Adipocyte (in vitro differentiated cells): ENCODE measurements around the gene MRPL24.

Experiments
- DNase-seq: peaks from one replicate; pipeline ENCODE4 v3.0.0-alpha.2; 2015; ENCODE audit warnings: low read depth
- H3K27me3 ChIP-seq: replicated peaks from 2 replicates; pipeline ENCODE4 v1.7.0; 2013; ENCODE audit warnings: mild to moderate bottlenecking, low read length, moderate library complexity; ENCODE audit not compliant: control insufficient read depth, insufficient read depth
- H3K36me3 ChIP-seq: 2 replicates; pipeline ENCODE4 v1.7.0; 2013; ENCODE audit warnings: low read length, mild to moderate bottlenecking, moderate library complexity; ENCODE audit not compliant: control insufficient read depth, insufficient read depth, severe bottlenecking
- H3K4me1 ChIP-seq: 2 replicates; pipeline ENCODE4 v1.7.0; 2013; ENCODE audit warnings: mild to moderate bottlenecking, low read length, moderate library complexity; ENCODE audit not compliant: control insufficient read depth, insufficient read depth
- H3K4me3 ChIP-seq: 2 replicates; pipeline ENCODE4 v1.7.0; 2013; ENCODE audit warnings: mild to moderate bottlenecking, low read length, moderate library complexity
- H3K9ac ChIP-seq: 2 replicates; pipeline ENCODE4 v1.7.0; 2013; ENCODE audit warnings: mild to moderate bottlenecking, low read length, moderate library complexity
- H3K9me3 ChIP-seq: 2 replicates; pipeline ENCODE4 v1.7.0; 2013; ENCODE audit warnings: mild to moderate bottlenecking, low read length, moderate library complexity; ENCODE audit not compliant: control insufficient read depth

MRPL24 gene

GRCh38 chr1:156705918-156706656, 34.8 kb downstream of the MRPL24 start:
- H3K4me1 ChIP-seq, result peaks cover 78% of the 10 kb centered on the region
- H3K27me3 ChIP-seq, result no peaks in the 10 kb centered on the region
- H3K9ac ChIP-seq, result peak overlapping the region; percentile 83
- peak; percentile 88 for DNase-seq
- no peaks in the 10 kb centered on the region for H3K36me3 ChIP-seq
- no peaks in the 10 kb centered on the region for H3K9me3 ChIP-seq
- H3K4me3 ChIP-seq, result peak overlapping the region; percentile 75

GRCh38 chr1:156705321-156705917, 35.5 kb downstream of the MRPL24 start, which contains the start of gene CRABP2:
Gene CRABP2, minus strand, starts transcription at chr1:156705583. Its CDS starts 137 bp downstream, at chr1:156705446.
- peak within 1 kb of the TSS; percentile 83 for H3K9ac ChIP-seq
- H3K4me1 ChIP-seq, result peaks cover 72% of the 10 kb centered on the region
- peak; percentile 59 for DNase-seq
- H3K9me3 ChIP-seq, result no peaks in the 10 kb centered on the region
- no peaks in the 10 kb centered on the region for H3K27me3 ChIP-seq
- peak within 1 kb of the TSS; percentile 75 for H3K4me3 ChIP-seq
- peaks cover under 1% of the 10 kb centered on the region for H3K36me3 ChIP-seq

GRCh38 chr1:156704930-156705320, 36.0 kb downstream of the MRPL24 start:
- Histone ChIP-seq H3K27me3 (no peaks in the 10 kb centered on the region), H3K36me3 (peaks cover 5% of the 10 kb centered on the region), H3K9me3 (no peaks in the 10 kb centered on the region), H3K4me3 (peak overlapping the region; percentile 74), H3K4me1 (peaks cover 67% of the 10 kb centered on the region), H3K9ac (peak overlapping the region; percentile 83)
- peak; percentile 88 for DNase-seq

GRCh38 chr1:156704166-156704711, 36.6 kb downstream of the MRPL24 start:
- H3K4me1 ChIP-seq, result peaks cover 61% of the 10 kb centered on the region
- H3K36me3 ChIP-seq, result peaks cover 6% of the 10 kb centered on the region
- no peak for DNase-seq
- H3K9ac ChIP-seq, result peak overlapping the region; percentile 83
- peak overlapping the region; percentile 74 for H3K4me3 ChIP-seq
- no peaks in the 10 kb centered on the region for H3K9me3 ChIP-seq
- no peaks in the 10 kb centered on the region for H3K27me3 ChIP-seq

- peak; percentile 36 for DNase-seq
- H3K9ac ChIP-seq, result peak overlapping the region; percentile 83
Measured at GRCh38 chr1:156703741-156704140, 37.1 kb downstream of the MRPL24 start.

GRCh38 chr1:156703336-156703735, 37.6 kb downstream of the MRPL24 start:
- peak overlapping the region; percentile 83 for H3K9ac ChIP-seq
- peaks cover 56% of the 10 kb centered on the region for H3K4me1 ChIP-seq
- H3K27me3 ChIP-seq, result no peaks in the 10 kb centered on the region
- no peak overlapping the region for H3K4me3 ChIP-seq
- H3K36me3 ChIP-seq, result peaks cover 6% of the 10 kb centered on the region
- H3K9me3 ChIP-seq, result no peaks in the 10 kb centered on the region
- no peak for DNase-seq

More at GRCh38 chr1:156703741-156704140, 37.1 kb downstream of the MRPL24 start:
- Histone ChIP-seq H3K4me1 (peaks cover 60% of the 10 kb centered on the region), H3K36me3 (peaks cover 6% of the 10 kb centered on the region), H3K27me3 (no peaks in the 10 kb centered on the region), H3K4me3 (peak overlapping the region; percentile 74), H3K9me3 (no peaks in the 10 kb centered on the region)

- Histone ChIP-seq H3K9me3 (no peaks in the 10 kb centered on the region), H3K9ac (no peak overlapping the region), H3K36me3 (peaks cover 6% of the 10 kb centered on the region), H3K27me3 (no peaks in the 10 kb centered on the region), H3K4me3 (no peak overlapping the region), H3K4me1 (peaks cover 33% of the 10 kb centered on the region)
- DNase-seq, result no peak
Measured at GRCh38 chr1:156700736-156701531, 40.0 kb downstream of the MRPL24 start.

GRCh38 chr1:156698995-156699394, 41.9 kb downstream of the MRPL24 start:
- DNase-seq, result no peak
- H3K36me3 ChIP-seq, result peaks cover 6% of the 10 kb centered on the region
- no peaks in the 10 kb centered on the region for H3K9me3 ChIP-seq
- no peak overlapping the region for H3K4me3 ChIP-seq
- no peak overlapping the region for H3K9ac ChIP-seq
- peaks cover 19% of the 10 kb centered on the region for H3K4me1 ChIP-seq
- H3K27me3 ChIP-seq, result no peaks in the 10 kb centered on the region

GRCh38 chr1:156697481-156697880, 43.4 kb downstream of the MRPL24 start:
- H3K27me3 ChIP-seq, result no peaks in the 10 kb centered on the region
- peaks cover 6% of the 10 kb centered on the region for H3K36me3 ChIP-seq
- H3K9ac ChIP-seq, result no peak overlapping the region
- H3K4me3 ChIP-seq, result no peak overlapping the region
- peaks cover 10% of the 10 kb centered on the region for H3K4me1 ChIP-seq
- DNase-seq, result no peak
- no peaks in the 10 kb centered on the region for H3K9me3 ChIP-seq

GRCh38 chr1:156696755-156697154, 44.1 kb downstream of the MRPL24 start:
- DNase-seq, result no peak
- Histone ChIP-seq H3K36me3 (peaks cover 6% of the 10 kb centered on the region), H3K4me3 (no peak overlapping the region), H3K4me1 (peaks cover 15% of the 10 kb centered on the region), H3K27me3 (no peaks in the 10 kb centered on the region), H3K9ac (no peak overlapping the region), H3K9me3 (no peaks in the 10 kb centered on the region)

- H3K36me3 ChIP-seq, result no peaks in the 10 kb centered on the region
- no peak overlapping the region for H3K4me3 ChIP-seq
- no peak for DNase-seq
- peaks cover 20% of the 10 kb centered on the region for H3K4me1 ChIP-seq
- no peaks in the 10 kb centered on the region for H3K27me3 ChIP-seq
- H3K9ac ChIP-seq, result no peak overlapping the region
- H3K9me3 ChIP-seq, result no peaks in the 10 kb centered on the region
Measured at GRCh38 chr1:156694690-156694962, 46.3 kb downstream of the MRPL24 start.
